ENCODE data around the gene FASN. TPM values are rescaled to one million over a fixed set of nuclear protein-coding genes. Genes with fewer than 3 reads are reported as not detected.

The FASN gene
- total and polyA plus RNA-seq, 7 experiments from 2014 or later = 0.96 to 168 (median 26.7) TPM

- ATAC-seq = no peak
- no peaks in the 10 kb centered on the region for H3K27me3 ChIP-seq (ENCODE audit: control insufficient read depth in 2 of 2, insufficient read depth in 2 of 2, low read length in 2 of 2)
- peaks cover 1 to 28% (median 12%) of the 10 kb centered on the region in 7 donors for H3K4me1 Mint-ChIP-seq
- H3K27me3 Mint-ChIP-seq = no peaks in the 10 kb centered on the region
- peak overlapping the region; percentile 60 to 85 (median 74) for H3K4me3 Mint-ChIP-seq
- no peak for DNase-seq
- intact Hi-C loops (cut with micrococcal nuclease) = no loop called here
- peaks cover 0 to 2% (median 0%) of the 10 kb centered on the region in 5 donors for H3K36me3 Mint-ChIP-seq
- peaks cover 18 to 31% of the 10 kb centered on the region in 2 donors for H3K4me1 ChIP-seq (ENCODE audit: control insufficient read depth in 2 of 2, insufficient read depth in 2 of 2, low read length in 2 of 2)
- CTCF ChIA-PET = interaction anchor here (0.6 kb wide), 1 partner anchor 67 kb away, joined by 9 read pairs; no protein-coding TSS in a partner anchor
- POLR2A ChIA-PET = interaction anchor here (0.6 to 7.7 kb wide), 7 partner anchors 7 to 53 kb away, joined by 3 to 54 read pairs (median 4); partner anchors contain the start of genes DCXR and DUS1L
- peak overlapping the region in 4 of 9 donors; percentile 29 to 81 (median 56) for H3K27ac Mint-ChIP-seq
- no peaks in the 10 kb centered on the region for H3K9me3 ChIP-seq (ENCODE audit: control insufficient read depth in 2 of 3, low read length in 3 of 3)
- H3K4me3 ChIP-seq (ENCODE audit: low read length) = peak overlapping the region; percentile 74
- peaks cover 0 to 67% (median 10%) of the 10 kb centered on the region in 3 experiments for H3K36me3 ChIP-seq (ENCODE audit: control insufficient read depth in 2 of 3, insufficient read depth in 3 of 3, low read length in 3 of 3)
- peak overlapping the region; percentile 72 for H3K27ac ChIP-seq (ENCODE audit: low read depth, low read length)
- no peaks in the 10 kb centered on the region for H3K9me3 Mint-ChIP-seq
Observed at GRCh38 chr17:82052638-82053059, 45.4 kb downstream of the FASN start.

- Histone ChIP-seq H3K27ac (ENCODE audit: low read depth, low read length) (peak within 1 kb of the TSS; percentile 72), H3K4me3 (ENCODE audit: low read length) (peak within 1 kb of the TSS; percentile 74), H3K4me1 (ENCODE audit: control insufficient read depth in 2 of 2, insufficient read depth in 2 of 2, low read length in 2 of 2) (peaks cover 18 to 31% of the 10 kb centered on the region in 2 donors), H3K27me3 (ENCODE audit: control insufficient read depth in 2 of 2, insufficient read depth in 2 of 2, low read length in 2 of 2) (no peaks in the 10 kb centered on the region), H3K36me3 (ENCODE audit: control insufficient read depth in 2 of 3, insufficient read depth in 3 of 3, low read length in 3 of 3) (peaks cover 0 to 67% (median 10%) of the 10 kb centered on the region in 3 experiments), H3K9me3 (ENCODE audit: control insufficient read depth in 2 of 3, low read length in 3 of 3) (no peaks in the 10 kb centered on the region)
- no peaks in the 10 kb centered on the region for H3K9me3 Mint-ChIP-seq
- H3K4me3 Mint-ChIP-seq = peak within 1 kb of the TSS; percentile 60 to 92 (median 86)
- peak within 1 kb of the TSS in 8 of 9 donors; percentile 51 to 91 (median 78) for H3K27ac Mint-ChIP-seq
- DNase-seq (peak; percentile 68 to 87 (median 80)), ATAC-seq (peak; percentile 91)
- POLR2A ChIA-PET = interaction anchor here (0.6 to 7.7 kb wide), 7 partner anchors 8 to 54 kb away, joined by 3 to 54 read pairs (median 3); partner anchors contain the start of genes DCXR and DUS1L
- CTCF ChIA-PET = interaction anchor here (0.6 kb wide), 1 partner anchor 68 kb away, joined by 9 read pairs; no protein-coding TSS in a partner anchor
- peaks cover 0 to 6% (median 0%) of the 10 kb centered on the region in 5 donors for H3K36me3 Mint-ChIP-seq
- H3K27me3 Mint-ChIP-seq = no peaks in the 10 kb centered on the region
- peaks cover 5 to 28% (median 13%) of the 10 kb centered on the region in 7 donors for H3K4me1 Mint-ChIP-seq
- intact Hi-C loops (cut with micrococcal nuclease) = loop anchor here (1.0 kb wide), 4 partner anchors 13 to 46 kb away; partner anchors contain the start of genes DCXR (in 2 of the 2), DUS1L (in 1 of the 2), FASN (in 1 of the 2) and LRRC45 (in 1 of the 2)
Observed at GRCh38 chr17:82051776-82052637, 46.0 kb downstream of the FASN start, which contains the start of the genes GPS1 and RFNG. TSS of gene GPS1 (plus strand) at chr17:82051898. CDS start at chr17:82051932, 34 bp downstream. TSS of gene RFNG (minus strand) at chr17:82051811. CDS start at chr17:82051766, 45 bp downstream.

- CTCF ChIA-PET = interaction anchor here (1.2 kb wide), 1 partner anchor 13 kb away, joined by 6 read pairs; the partner anchor contains the start of gene DCXR
- peak overlapping the region; percentile 39 for H3K4me3 ChIP-seq (ENCODE audit: low read length)
- H3K27ac Mint-ChIP-seq = peak overlapping the region in 8 of 9 donors; percentile 51 to 91 (median 76)
- H3K9me3 Mint-ChIP-seq = no peaks in the 10 kb centered on the region
- intact Hi-C loops (cut with micrococcal nuclease) = loop anchor here (1.0 kb wide), 4 partner anchors 14 to 47 kb away; partner anchors contain the start of genes DCXR (in 2 of the 2), DUS1L (in 1 of the 2), FASN (in 1 of the 2) and LRRC45 (in 1 of the 2)
- peaks cover 0 to 64% (median 6%) of the 10 kb centered on the region in 3 experiments for H3K36me3 ChIP-seq (ENCODE audit: control insufficient read depth in 2 of 3, insufficient read depth in 3 of 3, low read length in 3 of 3)
- DNase-seq = no peak
- H3K27ac ChIP-seq (ENCODE audit: low read depth, low read length) = peak overlapping the region; percentile 64
- H3K27me3 Mint-ChIP-seq = no peaks in the 10 kb centered on the region
- peak; percentile 28 for ATAC-seq
- peak overlapping the region; percentile 60 to 92 (median 86) for H3K4me3 Mint-ChIP-seq
- no peaks in the 10 kb centered on the region for H3K27me3 ChIP-seq (ENCODE audit: control insufficient read depth in 2 of 2, insufficient read depth in 2 of 2, low read length in 2 of 2)
- H3K4me1 Mint-ChIP-seq = peaks cover 5 to 28% (median 13%) of the 10 kb centered on the region in 7 donors
- H3K9me3 ChIP-seq (ENCODE audit: control insufficient read depth in 2 of 3, low read length in 3 of 3) = no peaks in the 10 kb centered on the region
- peaks cover 18 to 31% of the 10 kb centered on the region in 2 donors for H3K4me1 ChIP-seq (ENCODE audit: control insufficient read depth in 2 of 2, insufficient read depth in 2 of 2, low read length in 2 of 2)
- POLR2A ChIA-PET = interaction anchor here (1.0 to 7.7 kb wide), 3 partner anchors 14 to 76 kb away, joined by 3 to 54 read pairs (median 3); partner anchors contain the start of gene DUS1L
- peaks cover 0 to 9% (median 2%) of the 10 kb centered on the region in 5 donors for H3K36me3 Mint-ChIP-seq
Observed at GRCh38 chr17:82050761-82051641, 47.0 kb downstream of the FASN start.

- H3K36me3 ChIP-seq (ENCODE audit: control insufficient read depth in 2 of 3, insufficient read depth in 3 of 3, low read length in 3 of 3) = peaks cover 0 to 56% (median 3%) of the 10 kb centered on the region in 3 experiments
- H3K4me1 ChIP-seq (ENCODE audit: control insufficient read depth in 2 of 2, insufficient read depth in 2 of 2, low read length in 2 of 2) = peaks cover 18 to 31% of the 10 kb centered on the region in 2 donors
- intact Hi-C loops (cut with micrococcal nuclease) = no loop called here
- Mint-ChIP-seq H3K9me3 (no peaks in the 10 kb centered on the region), H3K4me1 (peaks cover 5 to 28% (median 13%) of the 10 kb centered on the region in 7 donors), H3K4me3 (peak overlapping the region; percentile 60 to 92 (median 86)), H3K27me3 (no peaks in the 10 kb centered on the region), H3K36me3 (peaks cover 0 to 9% (median 2%) of the 10 kb centered on the region in 5 donors), H3K27ac (peak overlapping the region in 8 of 9 donors; percentile 19 to 91 (median 71))
- H3K27me3 ChIP-seq (ENCODE audit: control insufficient read depth in 2 of 2, insufficient read depth in 2 of 2, low read length in 2 of 2) = no peaks in the 10 kb centered on the region
- no peak overlapping the region for H3K4me3 ChIP-seq (ENCODE audit: low read length)
- H3K27ac ChIP-seq (ENCODE audit: low read depth, low read length) = no peak overlapping the region
- ChIA-PET POLR2A (interaction anchor here (1.1 to 7.7 kb wide), 2 partner anchors 15 to 77 kb away, joined by 3 to 54 read pairs; partner anchors contain the start of gene DUS1L), CTCF (interaction anchor here (1.2 kb wide), 1 partner anchor 12 kb away, joined by 6 read pairs; the partner anchor contains the start of gene DCXR)
- DNase-seq (no peak), ATAC-seq (no peak)
- H3K9me3 ChIP-seq (ENCODE audit: control insufficient read depth in 2 of 3, low read length in 3 of 3) = no peaks in the 10 kb centered on the region
Observed at GRCh38 chr17:82050152-82050760, 47.8 kb downstream of the FASN start.

- ChIA-PET POLR2A (interaction anchor here (7.7 kb wide), 1 partner anchor 16 kb away, joined by 54 read pairs; the partner anchor contains the start of gene DUS1L), CTCF (no interaction called here)
- intact Hi-C loops (cut with micrococcal nuclease) = no loop called here
- Histone ChIP-seq H3K9me3 (ENCODE audit: control insufficient read depth in 2 of 3, low read length in 3 of 3) (no peaks in the 10 kb centered on the region), H3K4me1 (ENCODE audit: control insufficient read depth in 2 of 2, insufficient read depth in 2 of 2, low read length in 2 of 2) (peaks cover 18 to 31% of the 10 kb centered on the region in 2 donors), H3K36me3 (ENCODE audit: control insufficient read depth in 2 of 3, insufficient read depth in 3 of 3, low read length in 3 of 3) (peaks cover 0 to 49% (median 3%) of the 10 kb centered on the region in 3 experiments), H3K4me3 (ENCODE audit: low read length) (no peak overlapping the region), H3K27me3 (ENCODE audit: control insufficient read depth in 2 of 2, insufficient read depth in 2 of 2, low read length in 2 of 2) (no peaks in the 10 kb centered on the region), H3K27ac (ENCODE audit: low read depth, low read length) (no peak overlapping the region)
- Mint-ChIP-seq H3K9me3 (no peaks in the 10 kb centered on the region), H3K36me3 (peaks cover 0 to 9% (median 2%) of the 10 kb centered on the region in 5 donors), H3K27me3 (no peaks in the 10 kb centered on the region), H3K4me3 (peak overlapping the region in 2 of 10 donors; percentile 85 to 92), H3K27ac (peak overlapping the region in 1 of 9 donors; percentile 62), H3K4me1 (peaks cover 5 to 28% (median 13%) of the 10 kb centered on the region in 7 donors)
- no peak for ATAC-seq
- DNase-seq = no peak
Observed at GRCh38 chr17:82049521-82049971, 48.5 kb downstream of the FASN start.

Measured in naive thymus-derived CD4-positive, alpha-beta T cell (primary cell).